ENCODE results near the gene FUOM. TPM values are rescaled to one million over a fixed set of nuclear protein-coding genes. Genes with fewer than 3 reads are reported as not detected.

The FUOM gene
- total RNA-seq, 1 experiment from 2014 or later: 30.2 TPM

DNA sequence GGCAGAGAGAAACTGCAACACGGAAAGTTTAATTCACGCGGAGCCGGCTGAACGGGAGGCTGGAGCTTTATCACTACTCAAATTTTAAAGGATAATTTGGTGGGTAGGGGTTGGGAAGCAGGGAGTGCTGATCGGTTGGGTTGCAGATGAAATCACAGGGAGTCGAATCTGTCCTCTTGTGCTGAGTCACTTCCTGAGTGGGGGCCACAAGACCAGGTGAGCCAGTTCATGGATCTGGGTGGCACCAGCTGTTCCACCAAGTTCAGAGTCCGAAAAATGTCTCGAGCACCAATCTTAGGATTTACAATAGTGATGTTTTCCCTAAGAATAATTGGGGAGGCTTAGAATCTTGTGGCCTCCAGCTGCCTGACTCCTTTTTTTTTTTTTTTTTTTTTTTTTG lies 14.3 kb downstream of the FUOM start:
- DNase-seq (ENCODE audit: low read depth, low spot score): no peak
- in situ Hi-C loops (cut with HindIII; ENCODE audit: low pct_unique_long_range_greater_than_20kb, low sequenced_read_pairs): no loop called here

DNA sequence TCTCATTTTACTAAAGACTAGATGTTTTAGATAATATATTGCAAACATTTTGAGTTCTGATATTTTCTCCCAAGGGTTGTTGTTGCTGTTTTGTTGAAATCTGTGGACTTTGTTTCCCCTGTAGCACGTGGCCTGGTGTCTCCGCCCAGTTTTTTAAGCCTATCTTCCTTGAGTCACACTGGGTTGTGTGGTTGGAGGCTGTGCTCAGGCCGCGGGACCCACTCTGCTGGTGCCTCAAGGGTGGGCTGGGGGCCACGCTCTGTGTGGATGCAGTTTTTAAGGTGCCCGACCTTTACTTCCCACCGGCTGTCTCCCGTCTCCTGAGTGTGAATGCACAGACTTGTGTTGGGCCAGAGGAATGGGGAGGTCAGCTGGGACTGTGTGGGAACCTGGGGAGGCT lies 14.9 kb downstream of the FUOM start:
- DNase-seq (ENCODE audit: low read depth, low spot score): no peak
- in situ Hi-C loops (cut with HindIII; ENCODE audit: low pct_unique_long_range_greater_than_20kb, low sequenced_read_pairs): no loop called here

DNA sequence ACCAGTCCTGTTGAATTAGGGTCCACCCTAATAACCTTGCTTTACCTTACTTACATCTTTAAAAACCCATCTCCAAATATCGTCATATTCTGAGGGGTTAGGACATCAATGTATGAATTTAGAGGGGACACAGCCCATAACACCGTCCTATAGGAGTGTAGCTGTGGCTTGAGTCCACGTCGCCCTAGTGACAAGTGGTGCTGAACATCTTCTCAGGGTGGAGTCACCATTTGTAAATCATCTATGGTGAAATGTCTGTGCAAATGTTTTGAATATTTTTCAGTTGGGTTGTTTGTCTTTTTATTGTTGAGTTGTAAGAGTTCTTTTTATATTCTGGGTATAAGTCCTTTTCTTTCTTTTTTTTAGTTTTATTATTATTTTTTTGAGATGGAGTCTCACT lies 15.8 kb downstream of the FUOM start:
- DNase-seq (ENCODE audit: low read depth, low spot score): no peak
- in situ Hi-C loops (cut with HindIII; ENCODE audit: low pct_unique_long_range_greater_than_20kb, low sequenced_read_pairs): no loop called here

DNA sequence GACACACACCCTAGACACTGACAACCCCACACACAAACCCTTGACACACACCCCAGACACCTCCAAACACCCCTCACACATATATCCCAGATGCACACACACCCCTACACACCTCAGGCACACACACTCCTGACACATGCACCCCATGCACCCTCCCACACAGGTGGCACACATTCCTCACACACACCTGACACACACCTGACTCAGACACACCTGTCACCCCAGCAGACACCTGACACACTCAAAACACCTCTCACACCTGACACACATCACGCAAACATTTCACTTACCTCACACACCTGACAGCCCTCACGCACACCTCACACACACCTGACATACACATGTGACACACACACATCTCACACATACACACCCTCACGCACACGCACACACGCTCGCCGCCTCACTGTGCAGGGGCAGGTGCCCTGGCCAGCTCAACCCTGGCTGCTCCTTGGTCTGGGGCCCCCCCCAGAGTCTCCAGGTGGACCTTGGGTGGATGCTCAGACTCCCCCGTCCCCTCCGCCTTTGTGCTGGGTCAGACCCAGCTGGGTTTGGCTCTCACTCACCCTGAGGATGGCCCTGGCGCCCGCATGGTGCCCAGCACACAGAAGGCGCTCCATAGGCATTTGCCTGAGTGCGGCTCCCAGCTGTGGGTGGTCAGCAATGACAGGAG lies 18.0 kb downstream of the FUOM start:
- DNase-seq (ENCODE audit: low read depth, low spot score): no peak
- in situ Hi-C loops (cut with HindIII; ENCODE audit: low pct_unique_long_range_greater_than_20kb, low sequenced_read_pairs): no loop called here

DNA sequence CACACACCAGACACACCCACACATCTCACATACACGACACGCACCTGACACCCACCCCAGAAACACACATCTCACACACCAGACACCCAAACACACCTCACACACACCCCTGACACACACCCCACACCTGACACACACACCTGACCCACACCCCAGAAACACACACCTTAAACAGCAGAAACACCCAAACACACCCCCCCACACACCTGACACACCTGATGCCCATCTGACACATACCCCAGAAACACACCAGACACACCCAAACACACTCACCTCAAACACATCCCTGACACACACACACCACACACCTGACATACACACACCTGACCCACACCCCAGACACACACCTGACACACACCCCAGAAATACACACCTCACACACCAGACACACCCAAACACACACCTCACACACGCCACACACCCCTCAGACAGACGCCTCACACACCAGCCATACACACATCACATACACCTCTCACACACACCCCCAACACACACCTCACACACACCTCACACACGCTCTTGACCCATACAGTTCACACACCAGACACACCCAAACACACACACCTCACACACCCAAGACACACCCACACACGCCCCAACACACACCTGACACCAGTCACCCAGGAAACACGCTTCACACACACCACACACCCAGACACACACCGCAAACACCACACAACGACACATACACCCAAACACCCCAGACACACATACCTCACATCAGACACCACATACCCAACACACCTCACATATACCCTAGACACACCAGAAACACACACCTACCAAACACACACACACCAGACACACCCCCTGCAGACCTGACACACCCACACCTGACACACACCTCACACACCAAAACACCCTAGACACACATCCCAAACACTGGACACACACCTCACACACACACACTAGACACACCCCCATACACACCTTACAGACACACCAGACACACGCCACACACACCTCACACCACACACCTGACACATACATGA lies 19.4 kb downstream of the FUOM start:
- no peak for DNase-seq (ENCODE audit: low read depth, low spot score)

DNA sequence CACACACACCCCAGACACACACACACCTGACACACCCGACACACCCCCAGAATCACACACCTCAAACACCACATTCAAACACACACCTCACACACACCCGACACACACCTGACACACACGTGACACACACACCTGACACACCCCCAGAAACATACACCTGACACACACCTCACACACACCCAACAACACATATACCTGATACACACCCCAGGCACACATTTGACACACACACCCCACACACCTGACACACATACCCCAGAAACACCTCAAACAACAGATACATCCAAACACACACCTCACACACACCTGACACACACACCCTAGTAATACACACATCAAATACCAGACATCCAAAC lies 20.5 kb downstream of the FUOM start:
- in situ Hi-C loops (cut with HindIII; ENCODE audit: low pct_unique_long_range_greater_than_20kb, low sequenced_read_pairs): no loop called here
- DNase-seq (ENCODE audit: low read depth, low spot score): no peak

More for the DNA sequence above, 19.4 kb downstream of the FUOM start:
- in situ Hi-C loops (cut with HindIII; ENCODE audit: low pct_unique_long_range_greater_than_20kb, low sequenced_read_pairs): no loop called here

DNA sequence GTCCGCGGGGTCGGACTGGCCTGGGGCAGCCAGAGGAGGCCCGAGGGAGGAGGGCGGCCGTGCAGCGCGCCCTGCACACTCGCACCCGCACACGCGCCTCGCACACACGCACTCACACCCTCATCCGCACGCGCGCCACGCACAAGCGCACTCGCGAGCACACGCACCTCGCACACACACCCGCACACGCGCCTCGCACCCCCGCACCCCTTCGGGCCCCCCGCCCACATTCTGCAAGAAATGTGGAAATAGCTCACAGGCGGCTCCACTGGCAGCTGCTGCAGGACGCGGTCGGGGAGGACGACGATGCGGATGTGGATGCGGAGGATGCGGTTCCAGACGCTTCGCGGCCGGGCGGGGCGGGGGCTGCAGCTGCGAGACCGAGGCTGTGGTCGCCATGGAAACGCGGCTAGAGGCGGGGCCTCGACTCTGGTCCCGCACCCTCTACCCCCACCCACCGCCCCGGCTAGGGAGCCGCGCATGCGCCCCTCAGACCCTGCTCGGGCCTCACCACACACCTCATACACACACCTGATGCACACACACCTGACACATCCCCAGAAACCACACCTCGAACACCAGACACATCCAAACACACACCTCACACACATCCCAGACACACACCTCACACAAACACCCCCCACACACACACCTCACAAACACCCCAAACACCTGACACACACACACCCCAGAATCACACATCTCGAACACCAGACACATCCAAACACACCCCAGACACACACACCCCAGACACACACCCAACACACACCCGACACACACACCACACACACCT lies 21.0 kb downstream of the FUOM start, which contains the start of gene CALY:
TSS of gene CALY (minus strand) at position 320 of the 793 bp plus-strand sequence. CDS start 7,907 bp downstream, outside the sequence.
- in situ Hi-C loops (cut with HindIII; ENCODE audit: low pct_unique_long_range_greater_than_20kb, low sequenced_read_pairs): no loop called here
- DNase-seq (ENCODE audit: low read depth, low spot score): peak; percentile 24

DNA sequence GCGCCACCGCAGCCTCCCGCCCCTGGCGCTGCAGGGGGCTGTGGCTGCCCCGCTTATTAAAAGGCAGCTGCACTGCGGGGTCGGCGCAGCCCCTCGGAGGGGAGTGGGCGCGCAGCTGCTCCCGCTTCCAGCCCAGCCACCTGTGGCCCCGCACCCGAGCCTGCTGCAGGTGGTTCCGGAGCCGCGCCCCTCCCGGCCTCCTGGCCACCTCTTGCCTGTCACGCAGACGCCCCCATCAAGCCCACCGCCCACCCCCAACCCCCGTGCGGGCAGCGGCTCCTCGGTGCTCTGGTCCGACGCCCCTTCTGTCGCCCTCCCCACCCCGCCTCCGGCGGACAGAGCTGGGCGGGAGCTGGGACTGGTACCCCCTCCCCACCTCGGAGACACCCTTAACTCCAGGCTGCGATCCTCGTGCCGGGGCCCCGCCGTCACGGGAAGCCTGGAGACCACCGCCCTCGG lies 21.7 kb downstream of the FUOM start:
- no peak for DNase-seq (ENCODE audit: low read depth, low spot score)
- in situ Hi-C loops (cut with HindIII; ENCODE audit: low pct_unique_long_range_greater_than_20kb, low sequenced_read_pairs): no loop called here

DNA sequence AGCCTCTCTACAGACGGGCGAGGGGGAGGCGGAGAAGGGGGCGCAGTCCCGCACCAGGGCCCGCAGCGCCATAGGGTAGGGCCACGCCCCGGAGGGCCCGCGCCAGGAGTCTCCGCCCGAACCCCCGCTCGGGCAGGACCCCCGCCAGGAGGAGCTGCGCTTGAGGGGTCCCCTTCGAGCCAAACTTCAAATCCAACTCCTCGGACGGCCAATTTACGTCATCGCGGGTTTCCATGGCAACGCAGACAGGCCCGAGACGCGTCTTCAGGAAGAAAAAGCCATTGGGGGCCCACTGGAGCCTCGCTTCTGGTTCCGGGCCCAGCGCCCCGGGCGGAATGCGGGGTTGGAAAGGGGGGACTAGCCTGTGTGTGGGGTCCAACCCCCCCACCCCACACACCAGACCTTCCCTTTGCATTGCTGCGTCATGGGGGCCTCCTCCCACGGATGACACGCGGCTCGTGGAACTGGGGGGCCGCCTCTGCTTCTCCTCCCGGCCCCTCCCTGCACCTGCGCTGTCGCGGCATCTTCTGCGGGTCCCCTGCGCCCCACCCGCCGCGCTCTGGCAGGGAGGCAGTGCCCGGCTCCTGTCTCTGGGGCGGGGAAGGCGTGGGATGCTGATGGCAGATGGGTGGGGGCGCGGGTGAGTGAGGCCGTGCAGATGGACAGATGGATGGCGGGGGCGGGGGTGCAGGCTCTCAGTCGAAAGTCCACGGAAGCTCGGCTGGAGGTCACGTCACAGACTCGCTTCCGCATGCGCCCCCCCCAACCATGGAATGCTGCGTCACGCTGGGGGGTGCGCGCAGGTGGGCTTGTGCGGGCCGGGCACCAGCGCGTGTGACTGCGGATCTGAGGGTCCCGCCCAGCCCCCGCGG lies 22.3 kb downstream of the FUOM start:
- in situ Hi-C loops (cut with HindIII; ENCODE audit: low pct_unique_long_range_greater_than_20kb, low sequenced_read_pairs): no loop called here
- DNase-seq (ENCODE audit: low read depth, low spot score): peak; percentile 43

DNA sequence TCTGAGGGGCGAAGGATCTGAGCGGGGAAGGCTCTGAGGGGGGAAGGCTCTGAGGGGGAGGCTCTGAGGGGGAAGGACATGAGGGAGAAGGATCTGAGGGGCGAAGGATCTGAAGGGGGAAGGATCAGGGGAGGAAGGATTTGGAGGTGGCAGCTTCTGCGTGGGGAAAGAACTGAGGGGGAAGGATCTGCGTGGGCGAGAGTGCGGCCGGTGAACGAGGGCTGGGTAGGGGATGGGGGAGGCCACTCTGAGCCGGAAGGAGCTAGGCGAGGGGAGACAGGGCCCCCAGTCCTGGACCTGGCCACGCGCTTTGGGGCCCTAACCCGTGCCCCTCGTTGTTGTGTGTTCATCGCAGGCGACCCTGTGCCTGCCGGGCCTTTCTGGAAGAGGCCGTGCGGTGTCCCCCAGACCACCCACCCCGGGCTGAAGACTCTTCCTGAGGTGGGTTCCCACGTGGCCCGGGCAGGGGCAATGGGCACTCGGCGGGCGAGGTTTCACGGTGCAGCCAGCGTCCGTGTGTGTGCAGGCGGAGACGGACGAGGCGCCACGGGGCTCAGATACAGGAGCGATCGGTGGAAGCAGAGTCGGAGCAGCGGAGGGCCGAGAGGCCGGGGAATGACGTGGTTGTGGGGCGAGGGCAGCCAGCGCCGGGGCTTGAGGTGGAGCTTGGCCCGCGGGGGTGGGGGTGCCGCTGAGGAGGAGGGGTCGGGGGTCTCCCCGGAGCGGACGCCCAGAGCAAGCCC lies 23.1 kb downstream of the FUOM start:
- in situ Hi-C loops (cut with HindIII; ENCODE audit: low pct_unique_long_range_greater_than_20kb, low sequenced_read_pairs): no loop called here

DNA sequence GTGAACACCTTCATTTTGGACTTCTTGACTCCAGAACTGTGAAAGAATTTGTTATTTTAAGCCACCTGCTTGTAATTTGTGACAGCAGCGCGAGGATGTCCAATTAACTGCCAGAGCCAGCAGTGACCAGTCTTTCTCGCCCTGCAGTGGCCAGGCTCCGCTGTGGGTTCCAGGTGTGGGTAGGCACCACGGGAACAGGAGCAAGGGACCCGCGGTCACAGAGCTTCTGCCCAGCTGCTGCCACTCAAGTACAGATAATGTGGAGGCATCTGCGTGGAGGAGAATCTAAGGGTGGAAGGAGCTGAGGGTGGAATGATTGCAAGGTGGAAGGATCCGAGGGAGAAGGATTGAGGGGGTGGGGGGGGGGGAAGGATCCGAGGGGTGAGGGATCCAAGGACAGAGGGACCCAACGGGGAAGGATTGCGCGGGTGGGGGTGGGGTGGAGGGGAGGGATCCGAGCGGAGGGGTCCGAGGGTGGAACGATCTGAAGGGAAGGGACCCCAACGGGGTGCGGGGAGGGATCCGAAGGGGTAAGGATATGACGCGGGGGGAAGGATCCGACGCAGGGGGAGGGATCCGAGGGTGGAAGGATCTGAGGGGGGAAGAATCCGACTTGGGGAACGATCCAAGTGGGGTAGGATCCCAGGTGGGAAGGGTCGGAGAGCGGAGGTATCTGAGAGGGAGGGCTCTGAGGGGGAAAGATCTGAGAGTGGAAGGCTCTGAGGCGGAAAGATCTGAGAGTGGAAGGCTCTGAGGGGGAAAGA lies 24.7 kb downstream of the FUOM start:
- no peak for DNase-seq (ENCODE audit: low read depth, low spot score)
- in situ Hi-C loops (cut with HindIII; ENCODE audit: low pct_unique_long_range_greater_than_20kb, low sequenced_read_pairs): no loop called here

More for the DNA sequence above, 23.1 kb downstream of the FUOM start:
- DNase-seq (ENCODE audit: low read depth, low spot score): no peak

DNA sequence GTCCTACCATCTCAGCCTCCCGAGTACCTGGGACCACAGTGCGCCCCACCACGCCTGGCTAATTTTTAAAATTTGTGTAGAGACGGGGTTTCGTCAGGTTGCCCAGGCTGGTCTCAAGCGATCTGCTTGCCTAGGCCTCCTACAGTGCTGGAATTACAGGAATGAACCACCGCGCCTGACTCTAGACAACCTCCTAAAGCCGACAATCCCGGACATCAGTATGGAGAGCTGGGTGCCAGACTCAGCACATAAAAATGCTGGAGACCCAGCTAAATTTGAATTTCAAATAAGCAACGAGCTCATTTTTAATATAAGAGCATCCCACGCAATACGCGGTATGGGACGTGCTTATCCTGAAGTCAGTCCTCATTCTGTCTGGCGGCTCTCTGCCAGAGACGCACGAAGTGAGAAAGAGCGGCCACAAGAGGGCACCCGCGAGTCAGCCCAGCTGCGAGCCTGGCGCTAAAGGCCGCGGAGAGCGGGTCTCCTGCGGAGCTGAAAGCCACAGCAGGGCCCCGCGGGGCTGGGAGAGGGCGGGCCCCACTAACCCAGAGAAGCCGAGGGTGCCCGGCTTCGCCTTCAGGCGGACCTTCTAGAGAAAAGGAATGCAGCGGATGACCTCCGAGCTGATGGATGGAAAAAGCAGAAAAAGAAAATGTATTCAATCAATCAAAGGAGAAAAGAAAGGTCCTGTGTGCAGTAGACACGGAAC lies 28.2 kb downstream of the FUOM start:
- in situ Hi-C loops (cut with HindIII; ENCODE audit: low pct_unique_long_range_greater_than_20kb, low sequenced_read_pairs): no loop called here
- DNase-seq (ENCODE audit: low read depth, low spot score): peak; percentile 80

DNA sequence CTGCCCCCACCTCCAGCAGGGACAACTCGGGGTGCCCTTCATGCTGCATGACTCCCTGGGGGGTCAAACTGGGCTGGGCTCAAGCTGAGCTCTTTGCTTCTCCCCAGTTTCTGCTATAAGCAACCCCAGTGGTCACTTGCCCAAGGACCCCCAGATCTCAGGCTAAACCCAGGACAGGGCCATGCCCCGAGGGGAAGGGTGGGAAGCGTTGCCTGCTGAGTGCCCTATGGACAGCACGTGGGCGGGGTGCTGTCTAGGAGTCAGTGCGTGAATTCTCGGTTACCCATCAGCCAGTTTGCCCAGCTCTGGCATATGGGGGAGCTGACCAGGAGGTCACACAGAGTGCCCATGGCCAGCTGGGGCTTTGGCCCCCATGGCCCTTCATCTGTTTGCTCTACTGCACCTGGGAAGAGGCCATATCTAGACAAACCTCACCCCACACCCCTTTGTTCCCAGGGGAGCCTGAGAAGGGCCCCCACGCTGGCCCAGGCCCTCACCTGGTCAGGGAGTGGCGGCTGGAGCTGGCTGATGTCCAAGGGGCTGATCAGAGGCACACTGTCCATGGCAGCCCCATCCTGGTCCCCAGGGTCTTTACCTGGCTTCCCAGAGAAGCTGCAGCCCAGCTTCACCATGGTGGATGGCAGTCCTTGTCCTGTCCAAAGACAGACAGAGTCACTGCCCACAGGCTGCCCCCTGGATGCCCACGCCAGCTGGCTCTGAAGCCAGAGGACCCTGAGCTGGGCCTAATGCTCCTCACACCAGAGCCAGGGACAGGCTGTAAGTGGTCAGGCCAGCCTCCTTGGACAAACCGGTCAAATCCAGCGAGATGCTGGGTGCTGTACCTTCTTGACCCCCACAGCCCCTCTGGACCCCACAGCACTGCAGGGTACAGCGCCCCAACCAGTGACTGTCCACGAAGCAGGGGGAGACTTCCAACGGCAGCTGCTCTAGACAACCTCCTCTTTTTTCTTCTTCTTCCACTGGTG lies 29.2 kb downstream of the FUOM start:
- no peak for DNase-seq (ENCODE audit: low read depth, low spot score)
- in situ Hi-C loops (cut with HindIII; ENCODE audit: low pct_unique_long_range_greater_than_20kb, low sequenced_read_pairs): no loop called here

DNA sequence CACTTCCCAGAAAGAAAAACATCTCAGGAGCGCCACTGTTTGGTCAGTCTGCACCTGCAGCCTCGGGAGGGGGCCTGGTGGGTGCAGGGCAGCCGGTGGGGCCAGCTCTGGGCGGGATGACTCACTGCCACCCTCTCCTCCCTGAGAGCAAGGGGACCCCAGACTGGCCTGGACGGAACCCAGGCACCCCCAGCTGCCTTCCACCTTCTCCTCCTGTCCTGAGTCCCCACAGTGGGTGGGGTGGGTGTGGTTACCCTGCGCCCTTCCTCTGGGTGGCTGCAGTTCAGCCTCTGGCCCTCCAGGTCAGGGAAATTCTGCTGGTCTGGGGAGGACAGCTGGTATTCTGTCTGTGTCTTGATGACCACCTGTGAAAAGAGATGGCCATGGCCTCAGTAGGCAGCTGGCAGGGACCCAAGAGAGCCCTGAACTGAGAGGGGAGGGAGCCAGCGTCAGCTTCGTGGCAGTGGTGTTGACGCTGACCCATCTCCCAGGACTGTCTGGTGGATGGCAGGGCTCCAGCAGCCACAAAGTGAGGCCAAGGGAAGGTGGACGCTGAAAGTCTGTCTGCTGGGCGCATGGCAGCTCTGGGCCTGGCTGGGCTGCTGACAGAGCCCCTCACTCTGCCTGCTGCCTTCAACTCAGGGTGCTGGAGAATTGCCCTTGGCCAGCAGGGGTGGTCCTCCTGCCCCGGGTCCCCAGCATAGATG lies 30.0 kb downstream of the FUOM start:
- in situ Hi-C loops (cut with HindIII; ENCODE audit: low pct_unique_long_range_greater_than_20kb, low sequenced_read_pairs): no loop called here
- no peak for DNase-seq (ENCODE audit: low read depth, low spot score)
